Hepatocyte (in vitro differentiated cells): Measurements from ENCODE around the gene E2F3. TPM values are rescaled to one million over a fixed set of nuclear protein-coding genes. Genes with fewer than 3 reads are reported as not detected.

ENCODE experiments used
- DNase-seq: peaks from one replicate; pipeline ENCODE4 v3.0.0-alpha.2; 2016; ENCODE audit warnings: low spot score
- H2AFZ ChIP-seq: fragments of 200-600 bp; sonication (generic); 2 replicates; pipeline ENCODE4 v1.6.0; 2016; ENCODE audit warnings: antibody characterized with exemption, mild to moderate bottlenecking
- H3K27ac ChIP-seq: fragments of 200-600 bp; sonication (generic); 2 replicates; pipeline ENCODE4 v1.5.1; 2016; ENCODE audit warnings: mild to moderate bottlenecking
- H3K27me3 ChIP-seq: fragments of 200-600 bp; sonication (generic); 2 replicates; pipeline ENCODE4 v1.6.1; 2016
- H3K36me3 ChIP-seq: fragments of 200-600 bp; sonication (generic); replicated peaks from 2 replicates; pipeline ENCODE4 v1.5.1; 2016; ENCODE audit warnings: low read depth; ENCODE audit not compliant: insufficient read depth
- H3K4me1 ChIP-seq: fragments of 200-600 bp; sonication (generic); 2 replicates; pipeline ENCODE4 v1.5.1; 2016; ENCODE audit warnings: mild to moderate bottlenecking, moderate library complexity; ENCODE audit not compliant: insufficient read depth
- H3K4me2 ChIP-seq: fragments of 200-600 bp; sonication (generic); 2 replicates; pipeline ENCODE4 v1.6.0; 2016
- H3K4me3 ChIP-seq: fragments of 200-600 bp; sonication (generic); 2 replicates; pipeline ENCODE4 v1.5.1; 2016; ENCODE audit warnings: mild to moderate bottlenecking
- H3K79me2 ChIP-seq: fragments of 200-600 bp; sonication (generic); 2 replicates; pipeline ENCODE4 v1.6.0; 2017; ENCODE audit warnings: mild to moderate bottlenecking
- H3K9me2 ChIP-seq: fragments of 200-600 bp; sonication (generic); replicated peaks from 2 replicates; pipeline ENCODE4 v1.6.0; 2017; ENCODE audit warnings: mild to moderate bottlenecking; ENCODE audit not compliant: insufficient read depth
- H3K9me3 ChIP-seq: fragments of 200-600 bp; sonication (generic); 2 replicates; pipeline ENCODE4 v1.5.1; 2016; ENCODE audit warnings: low read depth, mild to moderate bottlenecking
- H4K20me1 ChIP-seq: fragments of 200-600 bp; sonication (generic); 2 replicates; pipeline ENCODE4 v1.6.0; 2016; ENCODE audit warnings: mild to moderate bottlenecking; ENCODE audit not compliant: insufficient read depth, poor library complexity, severe bottlenecking
- EZH2 ChIP-seq: fragments of 200-600 bp; sonication (generic); IDR thresholded peaks from 2 replicates; pipeline ENCODE4 v1.6.1; 2016; ENCODE audit warnings: antibody characterized with exemption, mild to moderate bottlenecking, borderline replicate concordance
- EZH2phosphoT487 ChIP-seq: fragments of 200-600 bp; sonication (generic); IDR thresholded peaks from one replicate; pipeline ENCODE4 v1.6.1; 2018; ENCODE audit warnings: antibody characterized with exemption, mild to moderate bottlenecking, low read depth, moderate library complexity; ENCODE audit not compliant: unreplicated experiment, severe bottlenecking
- WGBS: methylation state at CpG from one replicate; pipeline ENCODE4 v1.1.6; 2016; ENCODE audit warnings: low lambda C conversion rate; ENCODE audit errors: missing lambda C conversion rate; 5-methylcytosine and 5-hydroxymethylcytosine counted together
- polyA plus RNA-seq: library from polyadenylated mRNA; unstranded; fragments of >200 nt; fragmentation: Nextera tagmentation; extraction: Ambion mirVana; gene quantifications from 2 replicates; pipeline ENCODE4 v1.2.1, GENCODE V29; 2016
- total RNA-seq: library from RNA; depleted of rRNA; stranded (reverse); fragments of >200 nt; gene quantifications from 2 replicates; pipeline ENCODE4 v1.2.3, GENCODE V29; 2014
- TF ChIP-seq, protein P1 (sequence below): fragments of 200-600 bp; sonication (generic); IDR thresholded peaks from 2 replicates; pipeline ENCODE4 v1.5.1; 2016; ENCODE audit warnings: antibody characterized with exemption, mild to moderate bottlenecking; ENCODE audit not compliant: poor library complexity

E2F3 gene
- total and polyA plus RNA-seq, 2 experiments from 2014 or later, result 8.4 to 13.3 TPM

DNA sequence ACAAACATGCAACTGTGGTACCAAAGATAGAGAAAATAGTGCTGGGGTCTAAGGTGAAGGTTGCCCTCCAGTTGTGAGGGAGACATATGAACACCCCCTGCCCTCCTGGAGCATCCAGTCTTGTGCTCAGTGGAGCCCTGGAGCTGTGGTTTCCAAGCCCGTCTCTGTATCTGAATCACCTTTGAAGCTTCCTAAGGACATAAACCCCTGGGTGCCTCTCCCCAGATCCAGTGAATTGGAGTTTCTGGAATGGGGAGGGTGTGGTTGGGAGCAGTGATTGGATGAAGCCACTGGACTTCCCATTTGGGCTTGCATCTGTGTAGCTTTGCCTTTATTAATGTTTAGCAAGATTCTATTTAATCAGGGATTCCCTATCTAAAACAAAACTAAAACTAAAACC, 22.4 kb upstream of the E2F3 start:
- no peak for DNase-seq
- Histone ChIP-seq H4K20me1 (no peaks in the 10 kb centered on the region), H3K27me3 (no peaks in the 10 kb centered on the region), H3K4me1 (no peaks in the 10 kb centered on the region), H3K4me2 (no peak overlapping the region), H3K4me3 (no peak overlapping the region), H3K79me2 (no peaks in the 10 kb centered on the region), H3K9me2 (no peaks in the 10 kb centered on the region), H2AFZ (no peak overlapping the region), H3K9me3 (no peaks in the 10 kb centered on the region), H3K36me3 (no peaks in the 10 kb centered on the region), H3K27ac (no peak overlapping the region)
- WGBS, result 82% methylated on average over 1 of the region's 1 CpG
- TF ChIP-seq EZH2phosphoT487 (no peak), EZH2 (no peak)
- TF ChIP-seq, protein P1, sequence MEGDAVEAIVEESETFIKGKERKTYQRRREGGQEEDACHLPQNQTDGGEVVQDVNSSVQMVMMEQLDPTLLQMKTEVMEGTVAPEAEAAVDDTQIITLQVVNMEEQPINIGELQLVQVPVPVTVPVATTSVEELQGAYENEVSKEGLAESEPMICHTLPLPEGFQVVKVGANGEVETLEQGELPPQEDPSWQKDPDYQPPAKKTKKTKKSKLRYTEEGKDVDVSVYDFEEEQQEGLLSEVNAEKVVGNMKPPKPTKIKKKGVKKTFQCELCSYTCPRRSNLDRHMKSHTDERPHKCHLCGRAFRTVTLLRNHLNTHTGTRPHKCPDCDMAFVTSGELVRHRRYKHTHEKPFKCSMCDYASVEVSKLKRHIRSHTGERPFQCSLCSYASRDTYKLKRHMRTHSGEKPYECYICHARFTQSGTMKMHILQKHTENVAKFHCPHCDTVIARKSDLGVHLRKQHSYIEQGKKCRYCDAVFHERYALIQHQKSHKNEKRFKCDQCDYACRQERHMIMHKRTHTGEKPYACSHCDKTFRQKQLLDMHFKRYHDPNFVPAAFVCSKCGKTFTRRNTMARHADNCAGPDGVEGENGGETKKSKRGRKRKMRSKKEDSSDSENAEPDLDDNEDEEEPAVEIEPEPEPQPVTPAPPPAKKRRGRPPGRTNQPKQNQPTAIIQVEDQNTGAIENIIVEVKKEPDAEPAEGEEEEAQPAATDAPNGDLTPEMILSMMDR, result no peak

DNA sequence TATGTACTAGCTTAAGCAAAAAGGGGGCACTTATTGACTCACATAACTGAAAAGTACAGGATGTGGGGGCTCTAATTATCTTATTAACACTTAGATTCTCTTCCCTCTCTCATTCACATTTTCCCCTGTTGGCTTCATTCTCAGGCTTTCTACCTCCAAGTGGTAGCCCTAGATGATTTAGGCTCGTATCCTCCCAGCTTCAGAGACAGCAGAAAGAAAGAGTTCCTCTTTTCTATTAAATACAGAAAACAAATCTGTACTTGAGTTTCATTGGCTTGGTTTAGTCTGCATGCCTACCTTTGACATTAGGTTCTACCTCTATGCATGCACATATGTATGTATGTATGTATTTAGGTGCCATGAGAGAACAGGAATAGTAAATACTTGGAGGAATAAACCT, 15.5 kb upstream of the E2F3 start:
- Histone ChIP-seq H3K4me3 (no peak overlapping the region), H3K9me3 (no peaks in the 10 kb centered on the region), H4K20me1 (no peaks in the 10 kb centered on the region), H3K4me2 (no peak overlapping the region), H3K79me2 (no peaks in the 10 kb centered on the region), H3K36me3 (no peaks in the 10 kb centered on the region), H2AFZ (no peak overlapping the region), H3K27me3 (no peaks in the 10 kb centered on the region), H3K4me1 (no peaks in the 10 kb centered on the region), H3K27ac (no peak overlapping the region), H3K9me2 (no peaks in the 10 kb centered on the region)
- DNase-seq, result no peak
- TF ChIP-seq EZH2phosphoT487 (no peak), EZH2 (no peak)
- TF ChIP-seq, protein P1, result no peak
- 88% methylated on average over 1 of the region's 1 CpG for WGBS

DNA sequence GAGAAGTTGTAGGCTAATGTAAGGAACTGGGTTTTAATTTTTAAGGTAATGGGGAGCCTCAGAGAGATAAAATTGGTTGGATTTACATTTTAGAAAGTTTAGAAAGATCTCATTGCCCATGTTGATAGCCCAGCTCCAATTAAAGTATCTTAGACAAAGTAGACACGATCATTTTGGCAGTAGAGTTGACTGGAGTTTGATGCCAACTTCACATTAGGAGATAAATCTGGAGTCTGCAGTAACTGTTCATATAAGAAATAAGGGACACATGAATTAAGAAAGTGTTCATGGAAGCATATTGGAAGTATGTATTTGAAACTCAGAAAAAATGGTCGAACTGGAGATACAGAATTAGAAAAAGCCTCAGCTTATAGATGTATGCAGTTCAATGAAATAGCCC, 12.6 kb upstream of the E2F3 start:
- Histone ChIP-seq H3K9me2 (no peaks in the 10 kb centered on the region), H3K27me3 (no peaks in the 10 kb centered on the region), H2AFZ (no peak overlapping the region), H3K9me3 (no peaks in the 10 kb centered on the region), H3K36me3 (no peaks in the 10 kb centered on the region), H3K4me2 (no peak overlapping the region), H4K20me1 (no peaks in the 10 kb centered on the region), H3K4me3 (no peak overlapping the region), H3K79me2 (no peaks in the 10 kb centered on the region), H3K27ac (no peak overlapping the region), H3K4me1 (no peaks in the 10 kb centered on the region)
- WGBS, result 86% methylated on average over 2 of the region's 2 CpGs
- DNase-seq, result no peak
- TF ChIP-seq, protein P1, result no peak
- no peak for TF ChIP-seq EZH2
- TF ChIP-seq EZH2phosphoT487, result no peak

DNA sequence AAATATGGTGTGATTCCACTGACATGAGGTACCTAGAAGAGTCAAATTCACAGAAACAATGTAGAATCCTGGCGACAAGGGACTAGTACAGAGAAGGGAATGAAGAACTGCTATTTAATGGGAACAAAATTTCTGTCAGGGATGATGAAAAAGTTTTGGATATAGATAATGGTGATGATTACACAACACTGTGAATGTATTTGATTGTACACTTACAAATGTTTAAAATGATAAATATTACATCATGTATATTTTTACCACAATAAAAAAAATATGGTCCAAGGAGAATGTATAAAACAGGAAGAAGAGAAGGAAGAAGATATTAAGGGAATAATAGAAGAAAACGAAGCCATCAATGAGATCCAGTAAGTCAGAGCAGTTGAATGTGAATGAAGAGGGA, 8.4 kb upstream of the E2F3 start:
- Histone ChIP-seq H3K9me3 (no peaks in the 10 kb centered on the region), H3K27ac (no peak overlapping the region), H3K79me2 (no peaks in the 10 kb centered on the region), H4K20me1 (no peaks in the 10 kb centered on the region), H3K4me3 (no peak overlapping the region), H3K4me1 (no peaks in the 10 kb centered on the region), H3K9me2 (no peaks in the 10 kb centered on the region), H3K4me2 (no peak overlapping the region), H3K27me3 (no peaks in the 10 kb centered on the region), H3K36me3 (no peaks in the 10 kb centered on the region), H2AFZ (no peak overlapping the region)
- TF ChIP-seq EZH2, result no peak
- TF ChIP-seq, protein P1, result no peak
- TF ChIP-seq EZH2phosphoT487, result no peak
- 85% methylated on average over 2 of the region's 2 CpGs for WGBS
- no peak for DNase-seq
